Activated naive CD8-positive, alpha-beta T cell treated with anti-CD3 and anti-CD28 coated beads for 36 hours (primary cell): ENCODE results near the gene DOLK. TPM values are rescaled to one million over a fixed set of nuclear protein-coding genes. Genes with fewer than 3 reads are reported as not detected.

ENCODE experiments used
- DNase-seq: peaks from one replicate; pipeline ENCODE4 v3.0.0; 2021
- H3K27ac Mint-ChIP-seq: one replicate; pipeline ENCODE4 v1.8.0; 2022; ENCODE audit warnings: mild to moderate bottlenecking, moderate library complexity, mixed read lengths
- H3K27me3 Mint-ChIP-seq: one replicate; pipeline ENCODE4 v1.8.0; 2022; ENCODE audit warnings: mild to moderate bottlenecking, mixed read lengths
- H3K36me3 Mint-ChIP-seq: one replicate; pipeline ENCODE4 v1.8.0; 2021; ENCODE audit warnings: mild to moderate bottlenecking, mixed read lengths
- H3K4me1 Mint-ChIP-seq: one replicate; pipeline ENCODE4 v1.8.0; 2021; ENCODE audit warnings: mixed read lengths
- H3K4me3 Mint-ChIP-seq: one replicate; pipeline ENCODE4 v1.8.0; 2022; ENCODE audit warnings: mild to moderate bottlenecking, moderate library complexity, mixed read lengths
- H3K9me3 Mint-ChIP-seq: one replicate; pipeline ENCODE4 v1.8.0; 2022; ENCODE audit warnings: mixed read lengths
- total RNA-seq, 2 experiments: library from RNA; stranded (reverse); gene quantifications; one replicate each; pipeline ENCODE4 v1.2.3, GENCODE V29; 2021

DOLK gene
- total RNA-seq, 2 experiments from 2014 or later: 10.1 to 11.3 TPM

- H3K27ac Mint-ChIP-seq: peak overlapping the region; percentile 94
- H3K27me3 Mint-ChIP-seq: no peaks in the 10 kb centered on the region
- no peak for DNase-seq
- H3K4me3 Mint-ChIP-seq: peak overlapping the region; percentile 65
- no peaks in the 10 kb centered on the region for H3K9me3 Mint-ChIP-seq
- H3K4me1 Mint-ChIP-seq: peaks cover 63% of the 10 kb centered on the region
- peaks cover 19% of the 10 kb centered on the region for H3K36me3 Mint-ChIP-seq
These were observed 44.3 kb downstream of the DOLK start for GRCh38 chr9:128903079-128903461.

GRCh38 chr9:128902351-128903078, 44.9 kb downstream of the DOLK start:
- Mint-ChIP-seq H3K4me3 (peak overlapping the region; percentile 65), H3K36me3 (peaks cover 19% of the 10 kb centered on the region), H3K27me3 (no peaks in the 10 kb centered on the region), H3K27ac (peak overlapping the region; percentile 94), H3K4me1 (peaks cover 67% of the 10 kb centered on the region), H3K9me3 (no peaks in the 10 kb centered on the region)
- DNase-seq: peak; percentile 85

GRCh38 chr9:128901822-128902221, 45.6 kb downstream of the DOLK start:
- DNase-seq: no peak
- Mint-ChIP-seq H3K27ac (peak overlapping the region; percentile 94), H3K27me3 (no peaks in the 10 kb centered on the region), H3K9me3 (no peaks in the 10 kb centered on the region), H3K4me3 (peak overlapping the region; percentile 45), H3K36me3 (peaks cover 17% of the 10 kb centered on the region), H3K4me1 (peaks cover 67% of the 10 kb centered on the region)

GRCh38 chr9:128901379-128901778, 46.0 kb downstream of the DOLK start:
- Mint-ChIP-seq H3K4me1 (peaks cover 63% of the 10 kb centered on the region), H3K27me3 (no peaks in the 10 kb centered on the region), H3K9me3 (no peaks in the 10 kb centered on the region), H3K27ac (peak overlapping the region; percentile 94), H3K4me3 (no peak overlapping the region), H3K36me3 (peaks cover 17% of the 10 kb centered on the region)
- DNase-seq: no peak

GRCh38 chr9:128899566-128900322, 47.7 kb downstream of the DOLK start:
- Mint-ChIP-seq H3K4me1 (peaks cover 67% of the 10 kb centered on the region), H3K27me3 (no peaks in the 10 kb centered on the region), H3K36me3 (peaks cover 21% of the 10 kb centered on the region), H3K27ac (peak overlapping the region; percentile 89), H3K9me3 (no peaks in the 10 kb centered on the region), H3K4me3 (peak overlapping the region; percentile 68)
- peak; percentile 35 for DNase-seq

- H3K4me3 Mint-ChIP-seq: peak overlapping the region; percentile 68
- H3K27me3 Mint-ChIP-seq: no peaks in the 10 kb centered on the region
- H3K27ac Mint-ChIP-seq: peak overlapping the region; percentile 89
- DNase-seq: no peak
- peaks cover 66% of the 10 kb centered on the region for H3K4me1 Mint-ChIP-seq
- H3K36me3 Mint-ChIP-seq: peaks cover 21% of the 10 kb centered on the region
- no peaks in the 10 kb centered on the region for H3K9me3 Mint-ChIP-seq
These were observed 48.4 kb downstream of the DOLK start for GRCh38 chr9:128898845-128899565.

GRCh38 chr9:128898382-128898781, 49.0 kb downstream of the DOLK start:
- no peak for DNase-seq
- Mint-ChIP-seq H3K9me3 (no peaks in the 10 kb centered on the region), H3K27me3 (no peaks in the 10 kb centered on the region), H3K36me3 (peaks cover 22% of the 10 kb centered on the region), H3K4me1 (peaks cover 65% of the 10 kb centered on the region), H3K4me3 (no peak overlapping the region), H3K27ac (peak overlapping the region; percentile 89)

- Mint-ChIP-seq H3K9me3 (no peaks in the 10 kb centered on the region), H3K27me3 (no peaks in the 10 kb centered on the region), H3K36me3 (peaks cover 27% of the 10 kb centered on the region), H3K4me1 (peaks cover 49% of the 10 kb centered on the region), H3K27ac (no peak overlapping the region), H3K4me3 (no peak overlapping the region)
- no peak for DNase-seq
These were observed 51.8 kb downstream of the DOLK start for GRCh38 chr9:128895556-128895955.

Other genes with a start within 250 kb of the DOLK start
- 1 to 10 TPM; 7.2 to 7.8 TPM for gene PKN3, start 245.1 kb downstream of the DOLK start, total RNA-seq
- gene ZDHHC12, start 223.5 kb downstream of the DOLK start, total RNA-seq: 10 to 100 TPM; 47.1 to 52.6 TPM
- 10 to 100 TPM; 13.7 to 14.4 TPM for gene ZER1, start 175.7 kb downstream of the DOLK start, total RNA-seq
- gene TBC1D13, start 160.3 kb downstream of the DOLK start, total RNA-seq: 10 to 100 TPM; 16.3 to 18.8 TPM
- 10 to 100 TPM; 20.1 to 22.9 TPM for gene ENDOG, start 129.1 kb downstream of the DOLK start, total RNA-seq
- gene SPOUT1, start 117.8 kb downstream of the DOLK start, total RNA-seq: 100 to 1,000 TPM; 109 to 111 TPM
- 1 to 10 TPM; 7.4 to 9.4 TPM for gene KYAT1, start 65.7 kb downstream of the DOLK start, total RNA-seq
- gene LRRC8A, start 65.5 kb downstream of the DOLK start, total RNA-seq: 10 to 100 TPM; 19.9 to 20.3 TPM
- gene PHYHD1, start 26.6 kb downstream of the DOLK start, total RNA-seq: under 1 TPM; 0.49 to 0.52 TPM
- gene NUP188, start 96 bp upstream of the DOLK start, total RNA-seq: 100 to 1,000 TPM; 128 to 130 TPM
- 10 to 100 TPM; 42.9 to 46.3 TPM for gene SH3GLB2, start 80.7 kb upstream of the DOLK start, total RNA-seq
- 10 to 100 TPM; 26.2 to 29.0 TPM for gene MIGA2, start 89.0 kb upstream of the DOLK start, total RNA-seq
- 10 to 100 TPM; 17.7 to 20.8 TPM for gene DOLPP1, start 133.5 kb upstream of the DOLK start, total RNA-seq
- 1 to 10 TPM; 7.3 to 7.9 TPM for gene CRAT, start 163.2 kb upstream of the DOLK start, total RNA-seq
- gene PTPA, start 163.8 kb upstream of the DOLK start, total RNA-seq: 100 to 1,000 TPM; 101 to 104 TPM
- 1 to 10 TPM; 1.1 to 1.2 TPM for gene IER5L, start 230.7 kb upstream of the DOLK start, total RNA-seq